DOHH2 (cell line): Measurements from ENCODE around the gene LPAR2.

Experiments used
- H3F3A ChIP-seq: fragments of 200-600 bp; sonication (generic), shearing (Covaris generic); 2 replicates; pipeline ENCODE4 v1.6.0; 2016; ENCODE audit warnings: antibody characterized with exemption, mild to moderate bottlenecking; ENCODE audit not compliant: control insufficient read depth, insufficient read depth
- H3K27ac ChIP-seq: fragments of 200-600 bp; sonication (generic); 2 replicates; pipeline ENCODE4 v1.5.1; 2014; ENCODE audit warnings: low read depth, mild to moderate bottlenecking, low read length, moderate library complexity
- H3K27me3 ChIP-seq: fragments of 200-600 bp; sonication (generic); 2 replicates; pipeline ENCODE4 v1.6.1; 2014; ENCODE audit warnings: mild to moderate bottlenecking, low read length, mixed read lengths; ENCODE audit not compliant: control insufficient read depth
- H3K36me3 ChIP-seq: fragments of 200-600 bp; sonication (generic); 2 replicates; pipeline ENCODE4 v1.6.1; 2014; ENCODE audit warnings: mild to moderate bottlenecking, low read length, moderate library complexity, mixed read lengths; ENCODE audit not compliant: control insufficient read depth
- H3K4me1 ChIP-seq: fragments of 200-600 bp; sonication (generic); 2 replicates; pipeline ENCODE4 v1.6.1; 2014; ENCODE audit warnings: mild to moderate bottlenecking, low read length, mixed read lengths; ENCODE audit not compliant: control insufficient read depth
- H3K4me2 ChIP-seq: fragments of 200-600 bp; sonication (generic); 2 replicates; pipeline ENCODE4 v1.6.0; 2014; ENCODE audit warnings: mild to moderate bottlenecking, low read length, moderate library complexity
- H3K4me3 ChIP-seq: fragments of 200-600 bp; sonication (generic); 2 replicates; pipeline ENCODE4 v1.5.1; 2014; ENCODE audit warnings: mild to moderate bottlenecking, low read length, mixed read lengths
- H3K79me2 ChIP-seq: fragments of 200-600 bp; sonication (generic); 2 replicates; pipeline ENCODE4 v1.6.1; 2014; ENCODE audit warnings: mild to moderate bottlenecking, low read length, mixed read lengths; ENCODE audit not compliant: control insufficient read depth
- H3K9me2 ChIP-seq: fragments of 200-600 bp; sonication (generic); replicated peaks from 2 replicates; pipeline ENCODE4 v1.6.1; 2014; ENCODE audit warnings: mild to moderate bottlenecking, low read length, mixed read lengths; ENCODE audit not compliant: control insufficient read depth
- H3K9me3 ChIP-seq: fragments of 200-600 bp; sonication (generic); 2 replicates; pipeline ENCODE4 v1.6.1; 2014; ENCODE audit warnings: antibody characterized with exemption, low read length, mixed read lengths; ENCODE audit not compliant: control insufficient read depth, insufficient read depth
- H4K20me1 ChIP-seq: fragments of 200-600 bp; sonication (generic); 2 replicates; pipeline ENCODE4 v1.6.0; 2014; ENCODE audit warnings: low read depth, mild to moderate bottlenecking, antibody characterized with exemption, low read length, moderate library complexity; ENCODE audit not compliant: control insufficient read depth, insufficient read depth
- EZH2phosphoT487 ChIP-seq: fragments of 200-600 bp; sonication (generic); IDR thresholded peaks from 2 replicates; pipeline ENCODE4 v1.6.1; 2017; ENCODE audit warnings: borderline replicate concordance, mild to moderate bottlenecking, antibody characterized with exemption, low read length, moderate library complexity, mixed read lengths
- TF ChIP-seq, protein P1 (sequence below): fragments of 200-600 bp; sonication (generic); IDR thresholded peaks from one replicate; pipeline ENCODE4 v1.5.1; 2014; ENCODE audit warnings: antibody characterized with exemption, mild to moderate bottlenecking, low read depth, low read length; ENCODE audit not compliant: poor library complexity, severe bottlenecking

Gene LPAR2

GRCh38 chr19:19626516-19627472 lies 1.2 kb downstream of the LPAR2 start:
- H3K4me2 ChIP-seq, result peak overlapping the region; percentile 90
- no peak overlapping the region for H3K27ac ChIP-seq
- H3K9me3 ChIP-seq, result no peaks in the 10 kb centered on the region
- TF ChIP-seq EZH2phosphoT487, result no peak
- TF ChIP-seq, protein P1, sequence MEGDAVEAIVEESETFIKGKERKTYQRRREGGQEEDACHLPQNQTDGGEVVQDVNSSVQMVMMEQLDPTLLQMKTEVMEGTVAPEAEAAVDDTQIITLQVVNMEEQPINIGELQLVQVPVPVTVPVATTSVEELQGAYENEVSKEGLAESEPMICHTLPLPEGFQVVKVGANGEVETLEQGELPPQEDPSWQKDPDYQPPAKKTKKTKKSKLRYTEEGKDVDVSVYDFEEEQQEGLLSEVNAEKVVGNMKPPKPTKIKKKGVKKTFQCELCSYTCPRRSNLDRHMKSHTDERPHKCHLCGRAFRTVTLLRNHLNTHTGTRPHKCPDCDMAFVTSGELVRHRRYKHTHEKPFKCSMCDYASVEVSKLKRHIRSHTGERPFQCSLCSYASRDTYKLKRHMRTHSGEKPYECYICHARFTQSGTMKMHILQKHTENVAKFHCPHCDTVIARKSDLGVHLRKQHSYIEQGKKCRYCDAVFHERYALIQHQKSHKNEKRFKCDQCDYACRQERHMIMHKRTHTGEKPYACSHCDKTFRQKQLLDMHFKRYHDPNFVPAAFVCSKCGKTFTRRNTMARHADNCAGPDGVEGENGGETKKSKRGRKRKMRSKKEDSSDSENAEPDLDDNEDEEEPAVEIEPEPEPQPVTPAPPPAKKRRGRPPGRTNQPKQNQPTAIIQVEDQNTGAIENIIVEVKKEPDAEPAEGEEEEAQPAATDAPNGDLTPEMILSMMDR, result no peak
- no peaks in the 10 kb centered on the region for H4K20me1 ChIP-seq
- peaks cover 21% of the 10 kb centered on the region for H3K4me1 ChIP-seq
- H3K79me2 ChIP-seq, result no peaks in the 10 kb centered on the region
- peak overlapping the region; percentile 86 for H3K4me3 ChIP-seq
- H3K9me2 ChIP-seq, result no peaks in the 10 kb centered on the region
- peaks cover 3% of the 10 kb centered on the region; the same call in 1 of the 2 replicates for H3F3A ChIP-seq
- peaks cover 23% of the 10 kb centered on the region for H3K36me3 ChIP-seq
- no peaks in the 10 kb centered on the region for H3K27me3 ChIP-seq

DNA sequence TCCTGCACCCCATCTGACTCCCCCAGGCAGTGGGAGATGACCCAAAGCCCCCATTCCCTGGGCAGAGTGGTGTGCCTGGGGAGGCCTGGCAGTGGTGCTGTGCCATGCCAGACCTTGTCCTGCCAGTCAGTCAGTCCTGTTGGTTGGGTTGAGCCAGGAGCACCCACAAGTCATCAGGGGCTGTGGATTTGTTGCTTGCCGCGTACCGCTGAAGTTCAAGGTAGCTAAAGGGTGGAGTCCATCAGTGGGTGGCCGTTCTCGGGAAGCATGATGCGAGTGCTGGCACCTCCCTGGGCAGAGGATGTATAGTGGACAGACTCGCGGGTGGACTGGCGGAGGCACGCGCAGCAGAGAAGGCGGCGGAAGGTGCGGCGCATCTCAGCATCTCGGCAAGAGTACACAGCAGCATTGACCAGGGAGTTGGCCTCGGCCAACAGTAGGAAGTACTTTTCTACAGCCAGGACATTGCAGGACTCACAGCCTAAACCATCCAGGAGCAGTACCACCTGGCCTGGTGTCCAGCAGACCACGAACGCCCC lies 3.9 kb downstream of the LPAR2 start:
- no peaks in the 10 kb centered on the region for H4K20me1 ChIP-seq
- H3K4me1 ChIP-seq, result peaks cover 24% of the 10 kb centered on the region
- no peaks in the 10 kb centered on the region for H3K79me2 ChIP-seq
- no peaks in the 10 kb centered on the region for H3K9me3 ChIP-seq
- H3K27ac ChIP-seq, result no peak overlapping the region
- H3K9me2 ChIP-seq, result no peaks in the 10 kb centered on the region
- H3K36me3 ChIP-seq, result peaks cover 3% of the 10 kb centered on the region; the same call in 1 of the 2 replicates
- H3K4me2 ChIP-seq, result no peak overlapping the region
- no peaks in the 10 kb centered on the region for H3K27me3 ChIP-seq
- no peak overlapping the region for H3K4me3 ChIP-seq
- TF ChIP-seq, protein P1, result no peak
- TF ChIP-seq EZH2phosphoT487, result no peak
- no peaks in the 10 kb centered on the region for H3F3A ChIP-seq

GRCh38 chr19:19623383-19623782 lies 4.6 kb downstream of the LPAR2 start:
- Histone ChIP-seq H3F3A (no peaks in the 10 kb centered on the region), H3K4me1 (peaks cover 24% of the 10 kb centered on the region)

More at GRCh38 chr19:19623383-19623782, 4.6 kb downstream of the LPAR2 start:
- no peaks in the 10 kb centered on the region for H3K9me3 ChIP-seq
- no peaks in the 10 kb centered on the region for H3K9me2 ChIP-seq
- H3K27me3 ChIP-seq, result no peaks in the 10 kb centered on the region
- H3K36me3 ChIP-seq, result peaks cover 3% of the 10 kb centered on the region; the same call in 1 of the 2 replicates
- no peak overlapping the region for H3K4me2 ChIP-seq
- no peak overlapping the region for H3K4me3 ChIP-seq
- H3K79me2 ChIP-seq, result no peaks in the 10 kb centered on the region
- H4K20me1 ChIP-seq, result no peaks in the 10 kb centered on the region
- H3K27ac ChIP-seq, result no peak overlapping the region
- TF ChIP-seq, protein P1, result no peak
